Effector memory CD4-positive, alpha-beta T cell (primary cell): ENCODE measurements around the gene CRYGS.
"Not testable (repeated sequence)": the region's sequence is repeated elsewhere in the genome, so short reads cannot be mapped to it uniquely, and the experiment has no call there.

Source experiments
- DNase-seq, 3 donors: peaks; one replicate each; pipeline ENCODE4 v3.0.0-alpha.2; 2020
- H3K27ac ChIP-seq: 2 replicates; pipeline ENCODE4 v1.7.0; 2013; ENCODE audit warnings: mild to moderate bottlenecking, low read length, moderate library complexity; ENCODE audit not compliant: insufficient read depth, poor library complexity, severe bottlenecking
- H3K27me3 ChIP-seq: replicated peaks from 2 replicates; pipeline ENCODE4 v1.7.0; 2013; ENCODE audit warnings: mild to moderate bottlenecking, low read length; ENCODE audit not compliant: insufficient read depth, control insufficient read depth, poor library complexity, severe bottlenecking
- H3K36me3 ChIP-seq: 2 replicates; pipeline ENCODE4 v1.7.0; 2013; ENCODE audit warnings: mild to moderate bottlenecking, low read length, moderate library complexity; ENCODE audit not compliant: control insufficient read depth, insufficient read depth
- H3K4me1 ChIP-seq: 2 replicates; pipeline ENCODE4 v1.7.0; 2013; ENCODE audit warnings: low read length, mild to moderate bottlenecking; ENCODE audit not compliant: control insufficient read depth, insufficient read depth, poor library complexity, severe bottlenecking
- H3K4me3 ChIP-seq: 2 replicates; pipeline ENCODE4 v1.7.0; 2013; ENCODE audit warnings: low read length, low read depth, mild to moderate bottlenecking; ENCODE audit not compliant: insufficient read depth, poor library complexity, severe bottlenecking
- H3K9me3 ChIP-seq: 2 replicates; pipeline ENCODE4 v1.7.0; 2013; ENCODE audit warnings: mild to moderate bottlenecking, low read length, moderate library complexity; ENCODE audit not compliant: control insufficient read depth

The CRYGS gene

DNA sequence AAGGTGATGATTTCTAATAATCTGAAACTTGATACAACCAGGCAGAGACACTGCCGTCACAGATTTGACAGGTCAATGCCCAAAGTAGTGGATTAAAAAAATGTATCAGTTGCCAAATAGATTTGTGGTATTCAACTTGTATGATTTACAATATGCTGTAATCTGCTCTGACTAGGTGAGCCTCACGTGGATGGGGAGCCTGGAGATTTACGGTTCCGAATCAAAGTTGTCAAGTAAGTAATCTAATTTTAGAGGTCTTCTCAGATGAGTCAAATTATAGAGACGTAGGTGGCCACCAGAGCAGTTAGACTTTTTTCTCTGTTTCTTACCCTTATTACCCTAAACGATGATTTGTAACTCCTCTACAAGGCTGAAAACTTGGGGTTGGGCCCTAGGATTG is 38.4 kb upstream of the CRYGS start:
- no peak for DNase-seq
- H3K9me3 ChIP-seq: no peaks in the 10 kb centered on the region
- H3K4me1 ChIP-seq: no peaks in the 10 kb centered on the region
- peaks cover 68% of the 10 kb centered on the region for H3K36me3 ChIP-seq
- H3K27ac ChIP-seq: no peak overlapping the region
- no peak overlapping the region for H3K4me3 ChIP-seq
- H3K27me3 ChIP-seq: no peaks in the 10 kb centered on the region

DNA sequence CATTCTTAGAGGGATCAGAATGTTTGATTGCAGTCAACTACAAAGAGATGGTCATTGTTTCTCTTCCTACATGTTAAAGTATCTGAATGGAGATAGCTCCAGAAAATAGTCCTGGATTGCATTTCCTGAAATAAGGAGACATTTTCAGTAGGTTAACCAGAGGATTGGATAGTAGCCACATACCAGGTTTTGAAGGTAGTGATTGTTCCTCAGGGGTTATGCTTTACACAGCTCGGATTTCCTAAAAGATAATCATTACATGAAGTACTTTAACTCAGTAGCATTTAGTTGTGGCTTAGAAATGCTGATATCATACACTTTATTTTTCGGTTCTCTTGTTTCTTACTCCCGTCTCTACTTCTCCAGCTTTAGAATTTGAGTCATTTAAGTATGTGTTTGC is 36.6 kb upstream of the CRYGS start:
- Histone ChIP-seq H3K4me3 (no peak overlapping the region), H3K9me3 (no peaks in the 10 kb centered on the region), H3K4me1 (no peaks in the 10 kb centered on the region), H3K27ac (no peak overlapping the region), H3K36me3 (peaks cover 80% of the 10 kb centered on the region), H3K27me3 (no peaks in the 10 kb centered on the region)
- no peak for DNase-seq

- H3K4me3 ChIP-seq: no peak overlapping the region
- H3K27me3 ChIP-seq: no peaks in the 10 kb centered on the region
- DNase-seq: no peak
- H3K9me3 ChIP-seq: no peaks in the 10 kb centered on the region
- no peak overlapping the region for H3K27ac ChIP-seq
- H3K4me1 ChIP-seq: no peaks in the 10 kb centered on the region
- H3K36me3 ChIP-seq: peaks cover 63% of the 10 kb centered on the region
Measured at GRCh38 chr3:186577521-186577920, 33.3 kb upstream of the CRYGS start.

- peaks cover 16% of the 10 kb centered on the region for H3K4me1 ChIP-seq
- peaks cover 23% of the 10 kb centered on the region for H3K36me3 ChIP-seq
- peak overlapping the region; percentile 81 for H3K4me3 ChIP-seq
- H3K27ac ChIP-seq: peak overlapping the region; percentile 95
- H3K9me3 ChIP-seq: no peaks in the 10 kb centered on the region
- H3K27me3 ChIP-seq: no peaks in the 10 kb centered on the region
- no peak for DNase-seq
Measured at GRCh38 chr3:186571644-186572013, 27.4 kb upstream of the CRYGS start.

DNA sequence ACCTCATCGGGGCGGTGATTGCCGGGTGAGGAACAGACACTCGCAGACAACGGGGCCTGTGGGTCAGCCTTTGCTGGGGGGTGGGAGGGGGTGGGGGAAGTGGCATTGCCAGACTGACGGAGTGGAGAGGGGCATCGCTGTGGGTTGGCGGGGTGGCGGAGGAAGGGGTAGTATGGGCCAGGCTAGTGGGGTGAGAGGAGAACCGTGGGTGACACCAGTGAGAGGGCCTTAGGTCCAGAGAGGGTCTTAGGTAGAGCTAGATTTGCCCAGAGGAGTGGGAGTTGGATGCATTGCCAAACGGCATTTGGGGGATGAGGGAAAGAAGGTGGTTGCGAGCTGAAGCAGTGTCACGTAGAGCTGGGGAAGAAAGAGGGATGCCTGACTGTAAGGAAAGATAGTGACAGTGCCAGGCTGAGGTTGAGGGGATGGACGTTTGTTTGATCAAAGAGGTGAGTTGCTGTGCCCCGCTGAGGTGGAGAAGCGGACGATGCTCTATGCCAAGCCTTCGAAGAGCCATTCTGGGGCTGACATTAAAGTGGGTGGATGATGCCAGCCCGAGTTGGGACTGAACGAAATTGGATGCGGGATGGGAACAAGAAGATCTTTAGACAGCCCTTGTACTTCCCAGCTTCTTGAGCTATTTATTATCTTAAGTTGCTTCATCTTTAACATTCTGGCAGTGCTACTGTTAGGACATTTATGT is 26.9 kb upstream of the CRYGS start:
- peaks cover 18% of the 10 kb centered on the region for H3K36me3 ChIP-seq
- H3K4me1 ChIP-seq: peaks cover 20% of the 10 kb centered on the region

DNA sequence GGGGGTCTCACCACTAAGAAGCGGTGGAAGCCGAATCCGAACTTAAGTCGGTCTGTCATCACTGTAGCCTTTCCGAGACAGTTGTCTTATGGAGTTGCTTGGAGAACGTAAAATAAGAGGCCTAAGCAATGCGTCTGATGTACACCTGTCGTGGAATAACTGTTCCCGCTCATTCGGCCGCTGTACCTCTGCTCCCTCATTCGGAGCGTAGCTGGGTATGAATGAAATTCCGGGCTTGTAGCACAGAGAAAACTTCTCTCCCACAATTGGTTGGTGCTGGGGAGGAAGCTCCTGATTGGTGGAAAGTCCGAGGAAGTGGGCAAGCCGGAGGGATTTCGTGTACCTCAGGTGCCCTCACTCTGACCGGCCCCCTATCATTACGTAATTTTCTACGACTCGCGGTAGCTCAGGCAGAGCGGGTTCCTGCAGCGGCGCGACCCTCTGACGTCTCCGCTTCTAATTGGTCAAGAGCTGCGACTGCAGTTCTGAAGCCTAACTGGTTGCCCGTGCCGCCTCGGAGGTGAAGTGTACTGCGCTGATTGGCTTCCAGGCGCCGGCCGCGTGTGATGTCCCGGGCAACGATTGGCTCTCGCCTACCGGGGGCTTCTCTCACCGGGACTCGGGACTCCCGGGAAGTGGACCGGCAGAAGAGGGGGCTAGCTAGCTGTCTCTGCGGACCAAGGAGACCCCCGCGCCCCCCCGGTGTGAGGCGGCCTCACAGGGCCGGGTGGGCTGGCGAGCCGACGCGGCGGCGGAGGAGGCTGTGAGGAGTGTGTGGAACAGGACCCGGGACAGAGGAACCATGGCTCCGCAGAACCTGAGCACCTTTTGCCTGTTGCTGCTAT is 26.1 kb upstream of the CRYGS start, which contains the start of gene DNAJB11:
DNAJB11 (plus strand) TSS at position 625 of the 845 bp plus-strand sequence; CDS start at position 803, 178 bp downstream.
- H3K36me3 ChIP-seq: peaks cover 13% of the 10 kb centered on the region
- no peaks in the 10 kb centered on the region for H3K27me3 ChIP-seq
- H3K4me3 ChIP-seq: peak within 1 kb of the TSS; percentile 81
- H3K4me1 ChIP-seq: peaks cover 21% of the 10 kb centered on the region
- H3K9me3 ChIP-seq: no peaks in the 10 kb centered on the region
- H3K27ac ChIP-seq: peak within 1 kb of the TSS; percentile 95
- DNase-seq: peak; percentile 97 to 99 (median 98)

More for the DNA sequence above, 26.9 kb upstream of the CRYGS start:
- Histone ChIP-seq H3K9me3 (no peaks in the 10 kb centered on the region), H3K27ac (peak overlapping the region; percentile 95), H3K4me3 (peak overlapping the region; percentile 81), H3K27me3 (no peaks in the 10 kb centered on the region)
- DNase-seq: no peak

GRCh38 chr3:186569779-186570095 is 25.6 kb upstream of the CRYGS start:
- no peak for DNase-seq
- peak overlapping the region; percentile 62 for H3K4me3 ChIP-seq
- H3K27ac ChIP-seq: peak overlapping the region; percentile 78
- peaks cover 21% of the 10 kb centered on the region for H3K4me1 ChIP-seq
- no peaks in the 10 kb centered on the region for H3K27me3 ChIP-seq
- H3K9me3 ChIP-seq: no peaks in the 10 kb centered on the region
- peaks cover 7% of the 10 kb centered on the region for H3K36me3 ChIP-seq

DNA sequence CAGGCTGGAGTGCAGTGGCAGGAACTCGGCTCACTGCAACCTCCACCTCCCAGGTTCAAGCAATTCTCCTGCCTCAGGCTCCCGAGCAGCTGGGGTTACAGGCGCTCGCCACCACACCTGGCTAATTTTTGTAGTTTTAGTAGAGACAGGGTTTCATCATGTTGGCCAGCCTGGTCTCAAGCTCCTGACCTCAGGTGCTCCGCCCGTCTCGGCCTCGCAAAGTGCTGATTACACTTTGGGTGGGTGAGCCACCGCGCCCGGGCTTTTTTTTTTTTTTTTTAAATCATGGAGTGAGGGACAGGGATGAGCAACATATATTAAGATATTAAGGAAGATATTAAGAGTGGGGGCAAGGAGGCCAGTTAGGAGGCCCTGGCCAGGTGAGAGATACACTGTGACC is 25.2 kb upstream of the CRYGS start:
- not testable (repeated sequence) for H3K4me3 ChIP-seq
- H3K4me1 ChIP-seq: peaks cover 21% of the 10 kb centered on the region
- H3K27ac ChIP-seq: peak overlapping the region; percentile 78

GRCh38 chr3:186567072-186567921 is 23.1 kb upstream of the CRYGS start, which contains the start of gene TBCCD1:
TSS of gene TBCCD1 (minus strand) at chr3:186567339. CDS start at chr3:186564329, 3,010 bp downstream.
- peak; percentile 89 to 92 (median 91) for DNase-seq
- Histone ChIP-seq H3K4me1 (peaks cover 21% of the 10 kb centered on the region), H3K36me3 (no peaks in the 10 kb centered on the region), H3K27ac (peak within 1 kb of the TSS; percentile 91), H3K4me3 (peak within 1 kb of the TSS; percentile 89), H3K9me3 (no peaks in the 10 kb centered on the region), H3K27me3 (no peaks in the 10 kb centered on the region)

More for the DNA sequence above, 25.2 kb upstream of the CRYGS start:
- H3K9me3 ChIP-seq, DNase-seq, H3K36me3 ChIP-seq, H3K27me3 ChIP-seq: not testable (repeated sequence)
